ENCODE results near the gene TRIM72.
"Not testable (repeated sequence)": the region's sequence is repeated elsewhere in the genome, so short reads cannot be mapped to it uniquely, and the experiment has no call there.

The TRIM72 gene

GRCh38 chr16:31215287-31216162 is 1.6 kb downstream of the TRIM72 start:
- DNase-seq: no peak

GRCh38 chr16:31216422-31217135 is 2.7 kb downstream of the TRIM72 start, which contains the start of gene PYDC1:
TSS of gene PYDC1 (minus strand) at chr16:31217135. CDS start at chr16:31217028, 107 bp downstream.
- no peak for DNase-seq

GRCh38 chr16:31217136-31217530 is 3.2 kb downstream of the TRIM72 start:
- DNase-seq: no peak

- DNase-seq: no peak
These were observed 5.3 kb downstream of the TRIM72 start for GRCh38 chr16:31219154-31219741.

GRCh38 chr16:31221357-31222160 is 7.6 kb downstream of the TRIM72 start:
- DNase-seq: no peak

GRCh38 chr16:31223044-31223443 is 9.1 kb downstream of the TRIM72 start:
- DNase-seq: no peak

- DNase-seq: no peak
These were observed 10.4 kb downstream of the TRIM72 start for GRCh38 chr16:31224092-31224955.

- DNase-seq: no peak
These were observed 11.3 kb downstream of the TRIM72 start for GRCh38 chr16:31225193-31225592.

- no peak for DNase-seq
These were observed 14.3 kb downstream of the TRIM72 start for GRCh38 chr16:31228206-31228605.

- DNase-seq: no peak
These were observed 15.6 kb downstream of the TRIM72 start for GRCh38 chr16:31229501-31229900.

GRCh38 chr16:31238041-31238440 is 24.1 kb downstream of the TRIM72 start:
- no peak for DNase-seq

GRCh38 chr16:31242206-31242605 is 28.3 kb downstream of the TRIM72 start:
- no peak for DNase-seq

GRCh38 chr16:31243734-31244670 is 30.1 kb downstream of the TRIM72 start:
- no peak for DNase-seq

- not testable (repeated sequence) for DNase-seq
These were observed 31.7 kb downstream of the TRIM72 start for GRCh38 chr16:31245598-31245997.

GRCh38 chr16:31246296-31246695 is 32.4 kb downstream of the TRIM72 start:
- no peak for DNase-seq

- DNase-seq: no peak
These were observed 34.4 kb downstream of the TRIM72 start for GRCh38 chr16:31248344-31248743.

- DNase-seq: no peak
These were observed 37.0 kb downstream of the TRIM72 start for GRCh38 chr16:31250782-31251384.

- no peak for DNase-seq
These were observed 37.5 kb downstream of the TRIM72 start for GRCh38 chr16:31251435-31251834.

- DNase-seq: no peak
These were observed 39.7 kb downstream of the TRIM72 start for GRCh38 chr16:31253642-31254045.

- DNase-seq: no peak
These were observed 42.5 kb downstream of the TRIM72 start for GRCh38 chr16:31256466-31256865.
